Measurements from ENCODE around the gene ACADL. TPM values are rescaled to one million over a fixed set of nuclear protein-coding genes. Genes with fewer than 3 reads are reported as not detected.
A peak's percentile ranks its signal among the peaks of the same experiment; 100 is the strongest.

ACADL gene
- total and polyA plus RNA-seq, 2 of the 13 experiments (the other 11 are each of a cell fraction or from before 2014, with no cell fraction given) = not detected

DNA sequence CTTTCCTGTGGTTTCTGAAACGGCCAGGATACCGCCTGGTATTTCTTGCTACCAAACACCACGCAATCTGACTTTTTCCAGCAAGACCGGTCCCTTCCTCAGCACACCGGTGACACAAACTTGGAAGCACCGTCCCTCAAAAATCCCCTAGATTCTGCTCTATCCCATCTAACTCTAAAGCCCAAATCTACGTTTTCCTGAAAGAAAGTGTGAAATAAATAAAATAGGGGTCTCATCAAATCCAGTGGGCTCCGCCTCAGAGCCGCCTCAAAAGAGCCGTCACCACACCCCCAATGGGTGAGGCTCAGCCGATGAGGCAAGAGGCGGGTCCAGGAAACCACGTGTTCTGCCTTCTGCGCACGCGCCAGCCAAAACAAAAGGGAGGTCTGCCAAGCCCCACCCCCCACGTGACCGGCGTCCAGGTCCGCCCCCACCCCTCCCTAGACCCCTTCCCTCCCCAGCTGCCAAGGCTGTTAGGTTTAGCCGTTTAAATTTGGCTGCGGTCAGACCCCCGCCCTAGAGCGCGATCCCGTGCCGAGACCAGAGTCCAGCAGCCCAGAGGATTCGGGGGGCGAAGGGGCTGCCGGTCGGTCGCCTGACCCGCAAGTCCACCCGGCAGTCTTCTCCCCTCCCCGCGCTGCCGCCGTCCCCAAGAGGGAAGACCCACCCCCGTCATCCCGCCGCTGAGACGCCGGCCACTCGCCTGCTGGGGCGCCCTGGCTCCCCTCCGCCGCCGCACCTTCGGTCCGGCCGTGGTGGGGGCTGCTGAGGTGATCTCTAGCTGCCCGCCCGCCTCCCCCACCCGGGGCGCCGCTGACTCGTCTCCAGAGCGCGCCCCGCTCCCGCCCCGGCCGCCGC is 54.6 kb downstream of the ACADL start (continued):
- TF ChIP-seq, protein P1, sequence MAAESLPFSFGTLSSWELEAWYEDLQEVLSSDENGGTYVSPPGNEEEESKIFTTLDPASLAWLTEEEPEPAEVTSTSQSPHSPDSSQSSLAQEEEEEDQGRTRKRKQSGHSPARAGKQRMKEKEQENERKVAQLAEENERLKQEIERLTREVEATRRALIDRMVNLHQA (CRISPR knock-in tag; IDR thresholded peaks at IDR 0.05) = 0 out of 2 replicates have a peak, but pooled peaks have one; percentile 29
- TF ChIP-seq, protein P2, sequence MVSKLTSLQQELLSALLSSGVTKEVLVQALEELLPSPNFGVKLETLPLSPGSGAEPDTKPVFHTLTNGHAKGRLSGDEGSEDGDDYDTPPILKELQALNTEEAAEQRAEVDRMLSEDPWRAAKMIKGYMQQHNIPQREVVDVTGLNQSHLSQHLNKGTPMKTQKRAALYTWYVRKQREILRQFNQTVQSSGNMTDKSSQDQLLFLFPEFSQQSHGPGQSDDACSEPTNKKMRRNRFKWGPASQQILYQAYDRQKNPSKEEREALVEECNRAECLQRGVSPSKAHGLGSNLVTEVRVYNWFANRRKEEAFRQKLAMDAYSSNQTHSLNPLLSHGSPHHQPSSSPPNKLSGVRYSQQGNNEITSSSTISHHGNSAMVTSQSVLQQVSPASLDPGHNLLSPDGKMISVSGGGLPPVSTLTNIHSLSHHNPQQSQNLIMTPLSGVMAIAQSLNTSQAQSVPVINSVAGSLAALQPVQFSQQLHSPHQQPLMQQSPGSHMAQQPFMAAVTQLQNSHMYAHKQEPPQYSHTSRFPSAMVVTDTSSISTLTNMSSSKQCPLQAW (CRISPR knock-in tag; IDR thresholded peaks at IDR 0.05) = peak; percentile 75
- TF ChIP-seq SALL1 (CRISPR knock-in tag; IDR thresholded peaks at IDR 0.05) (no peak; the same call in none of the 2 replicates), TEAD3 (CRISPR knock-in tag; optimal IDR thresholded peaks at IDR 0.05; ENCODE audit: borderline replicate concordance) (peak; percentile 92), MIER3 (CRISPR knock-in tag; IDR thresholded peaks at IDR 0.05; ENCODE audit: borderline replicate concordance) (no peak), PCBP2 (optimal IDR thresholded peaks at IDR 0.05; ENCODE audit: low read depth, low read length, poor library complexity, severe bottlenecking) (no peak), XRCC5 (optimal IDR thresholded peaks at IDR 0.05; ENCODE audit: low read length) (no peak), PPARG (CRISPR knock-in tag; conservative IDR thresholded peaks at IDR 0.05) (peak; percentile 24; the same call in 1 of the 2 replicates), NR0B2 (CRISPR knock-in tag; IDR thresholded peaks at IDR 0.05) (no peak), ZNF501 (CRISPR knock-in tag; IDR thresholded peaks at IDR 0.05) (peak; percentile 70), SIX1 (CRISPR knock-in tag; IDR thresholded peaks at IDR 0.05; ENCODE audit: borderline replicate concordance) (no peak), GMEB2 (CRISPR knock-in tag; IDR thresholded peaks at IDR 0.05; ENCODE audit: low read depth) (no peak), HNRNPH1 (optimal IDR thresholded peaks at IDR 0.05; ENCODE audit: low read depth, low read length) (no peak), ZNF264 (CRISPR knock-in tag; IDR thresholded peaks at IDR 0.05) (peak; percentile 54; the same call in 1 of the 2 replicates), BCL3 (CRISPR knock-in tag; IDR thresholded peaks at IDR 0.05) (no peak; the same call in 1 of the 2 replicates), ZNF792 (CRISPR knock-in tag; IDR thresholded peaks at IDR 0.05) (peak; percentile 60; the same call in 1 of the 2 replicates), ZFP1 (CRISPR knock-in tag; IDR thresholded peaks at IDR 0.05) (no peak; the same call in 1 of the 2 replicates), ZNF496 (CRISPR knock-in tag; IDR thresholded peaks at IDR 0.05; ENCODE audit: insufficient replicate concordance) (no peak), TBP (CRISPR knock-in tag; IDR thresholded peaks at IDR 0.05) (no peak), MEIS1 (CRISPR knock-in tag; IDR thresholded peaks at IDR 0.05; ENCODE audit: borderline replicate concordance) (no peak), HDAC1 (CRISPR knock-in tag; IDR thresholded peaks at IDR 0.05) (peak; percentile 80)
- TF ChIP-seq, protein P3, sequence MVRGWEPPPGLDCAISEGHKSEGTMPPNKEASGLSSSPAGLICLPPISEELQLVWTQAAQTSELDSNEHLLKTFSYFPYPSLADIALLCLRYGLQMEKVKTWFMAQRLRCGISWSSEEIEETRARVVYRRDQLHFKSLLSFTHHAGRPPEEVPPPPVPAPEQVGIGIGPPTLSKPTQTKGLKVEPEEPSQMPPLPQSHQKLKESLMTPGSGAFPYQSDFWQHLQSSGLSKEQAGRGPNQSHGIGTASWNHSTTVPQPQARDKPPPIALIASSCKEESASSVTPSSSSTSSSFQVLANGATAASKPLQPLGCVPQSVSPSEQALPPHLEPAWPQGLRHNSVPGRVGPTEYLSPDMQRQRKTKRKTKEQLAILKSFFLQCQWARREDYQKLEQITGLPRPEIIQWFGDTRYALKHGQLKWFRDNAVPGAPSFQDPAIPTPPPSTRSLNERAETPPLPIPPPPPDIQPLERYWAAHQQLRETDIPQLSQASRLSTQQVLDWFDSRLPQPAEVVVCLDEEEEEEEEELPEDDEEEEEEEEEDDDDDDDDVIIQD (CRISPR knock-in tag; IDR thresholded peaks at IDR 0.05; ENCODE audit: low read depth) = peak; percentile 35; the same call in 1 of the 2 replicates

All from HepG2 (cell line).